ENCODE measurements around the gene TCOF1.

Gene TCOF1

DNA sequence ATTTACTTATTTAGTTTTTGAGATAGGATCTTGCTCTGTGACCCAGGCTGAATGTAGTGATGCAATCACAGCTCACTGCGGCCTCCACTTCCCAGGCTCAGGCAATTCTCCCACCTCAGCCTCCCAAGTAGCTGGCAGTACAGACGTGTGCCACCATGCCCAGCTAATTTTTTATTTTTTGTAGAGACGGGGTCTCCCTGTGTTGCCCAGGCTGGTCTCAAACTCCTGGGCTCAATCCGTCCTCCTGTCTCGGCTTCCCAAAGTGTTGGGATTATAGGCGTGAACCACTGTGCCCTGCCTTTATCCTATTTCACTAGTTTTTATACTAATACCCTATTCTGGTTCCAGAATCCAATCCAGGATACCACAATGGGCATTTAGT, 85.2 kb downstream of the TCOF1 start:
- TF ChIP-seq CTCF (IDR thresholded peaks at IDR 0.05; ENCODE audit: low read depth, low read length) (no peak), EZH2phosphoT487 (IDR thresholded peaks at IDR 0.05; ENCODE audit: low read depth) (no peak)
- Histone ChIP-seq H4K20me1 (ENCODE audit: insufficient read depth, low read length) (peaks cover 26% of the 10 kb centered on the region), H3K9me3 (ENCODE audit: insufficient read depth, low read length) (no peaks in the 10 kb centered on the region), H3K4me2 (ENCODE audit: low read length) (no peak overlapping the region), H3K36me3 (replicated peaks; ENCODE audit: low read depth, low read length) (peaks cover 38% of the 10 kb centered on the region), H3K79me2 (ENCODE audit: low read length) (peaks cover 14% of the 10 kb centered on the region), H3K9ac (ENCODE audit: low read length) (no peak overlapping the region), H3K27me3 (ENCODE audit: low read depth, low read length) (no peaks in the 10 kb centered on the region), H3K4me1 (ENCODE audit: low read length) (peaks cover 3% of the 10 kb centered on the region), H3K27ac (ENCODE audit: low read length) (no peak overlapping the region), H2AFZ (ENCODE audit: low read depth, low read length) (no peak overlapping the region), H3K4me3 (ENCODE audit: low read length) (no peak overlapping the region)

GRCh38 chr5:150443242-150444075, 86.0 kb downstream of the TCOF1 start:
- Histone ChIP-seq H2AFZ (ENCODE audit: low read depth, low read length) (no peak overlapping the region), H3K4me3 (ENCODE audit: low read length) (no peak overlapping the region), H3K4me2 (ENCODE audit: low read length) (no peak overlapping the region), H4K20me1 (ENCODE audit: insufficient read depth, low read length) (peaks cover 33% of the 10 kb centered on the region), H3K36me3 (replicated peaks; ENCODE audit: low read depth, low read length) (peaks cover 46% of the 10 kb centered on the region), H3K4me1 (ENCODE audit: low read length) (peaks cover 11% of the 10 kb centered on the region), H3K27me3 (ENCODE audit: low read depth, low read length) (no peaks in the 10 kb centered on the region), H3K9ac (ENCODE audit: low read length) (no peak overlapping the region), H3K79me2 (ENCODE audit: low read length) (peaks cover 22% of the 10 kb centered on the region), H3K9me3 (ENCODE audit: insufficient read depth, low read length) (no peaks in the 10 kb centered on the region), H3K27ac (ENCODE audit: low read length) (no peak overlapping the region)
- TF ChIP-seq EZH2phosphoT487 (IDR thresholded peaks at IDR 0.05; ENCODE audit: low read depth) (no peak), CTCF (IDR thresholded peaks at IDR 0.05; ENCODE audit: low read depth, low read length) (no peak)

DNA sequence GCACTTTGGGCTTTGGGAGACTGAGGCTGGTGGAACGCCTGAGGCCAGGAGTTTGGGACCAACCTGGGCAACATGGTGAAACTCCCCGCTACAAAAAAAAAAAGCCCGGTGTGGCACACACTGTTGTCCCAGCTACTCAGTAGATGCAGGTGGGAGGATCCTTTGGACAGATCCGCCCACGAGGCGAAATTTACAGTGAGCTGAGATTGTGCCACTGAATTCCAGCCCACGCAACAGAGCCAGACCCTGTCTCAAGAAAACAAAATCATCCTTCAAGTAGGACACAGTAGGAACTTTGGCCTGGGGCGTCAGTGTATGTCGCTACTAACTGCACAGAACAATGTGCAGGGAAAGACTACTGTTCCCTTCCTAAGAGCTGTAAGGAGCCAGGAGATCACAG, 87.3 kb downstream of the TCOF1 start:
- Histone ChIP-seq H3K9ac (ENCODE audit: low read length) (no peak overlapping the region), H3K27me3 (ENCODE audit: low read depth, low read length) (no peaks in the 10 kb centered on the region), H2AFZ (ENCODE audit: low read depth, low read length) (no peak overlapping the region), H3K9me3 (ENCODE audit: insufficient read depth, low read length) (no peaks in the 10 kb centered on the region), H4K20me1 (ENCODE audit: insufficient read depth, low read length) (peaks cover 39% of the 10 kb centered on the region), H3K36me3 (replicated peaks; ENCODE audit: low read depth, low read length) (peaks cover 53% of the 10 kb centered on the region), H3K4me1 (ENCODE audit: low read length) (peaks cover 12% of the 10 kb centered on the region), H3K27ac (ENCODE audit: low read length) (no peak overlapping the region), H3K79me2 (ENCODE audit: low read length) (peaks cover 34% of the 10 kb centered on the region), H3K4me3 (ENCODE audit: low read length) (no peak overlapping the region), H3K4me2 (ENCODE audit: low read length) (no peak overlapping the region)
- TF ChIP-seq CTCF (IDR thresholded peaks at IDR 0.05; ENCODE audit: low read depth, low read length): no peak
- TF ChIP-seq EZH2phosphoT487 (IDR thresholded peaks at IDR 0.05; ENCODE audit: low read depth): no peak

DNA sequence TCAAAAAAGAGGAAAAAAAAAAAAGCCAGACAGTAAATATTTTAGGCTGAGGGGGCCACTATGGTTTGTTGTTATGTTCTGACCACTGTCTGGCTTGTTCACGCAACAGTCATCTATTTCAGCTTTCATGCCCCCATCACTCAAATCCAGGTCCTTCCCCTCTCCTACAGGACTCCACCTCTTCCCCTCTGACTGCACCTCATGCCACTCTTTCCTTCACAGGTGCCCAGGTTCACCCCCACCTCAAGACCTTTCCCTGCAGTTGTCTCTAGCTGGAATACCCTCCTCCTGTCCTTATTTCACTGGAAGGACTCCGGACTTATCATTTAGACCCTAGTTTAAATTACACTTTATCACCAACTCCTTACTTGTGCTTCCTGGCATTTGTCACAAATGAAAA, 88.6 kb downstream of the TCOF1 start:
- no peak overlapping the region for H3K9ac ChIP-seq (ENCODE audit: low read length)
- no peaks in the 10 kb centered on the region for H3K27me3 ChIP-seq (ENCODE audit: low read depth, low read length)
- H3K4me3 ChIP-seq (ENCODE audit: low read length): no peak overlapping the region
- H3K4me1 ChIP-seq (ENCODE audit: low read length): peaks cover 12% of the 10 kb centered on the region
- H4K20me1 ChIP-seq (ENCODE audit: insufficient read depth, low read length): peaks cover 39% of the 10 kb centered on the region
- H2AFZ ChIP-seq (ENCODE audit: low read depth, low read length): no peak overlapping the region
- H3K79me2 ChIP-seq (ENCODE audit: low read length): peaks cover 34% of the 10 kb centered on the region
- no peak for TF ChIP-seq CTCF (IDR thresholded peaks at IDR 0.05; ENCODE audit: low read depth, low read length)
- no peak for TF ChIP-seq EZH2phosphoT487 (IDR thresholded peaks at IDR 0.05; ENCODE audit: low read depth)
- H3K9me3 ChIP-seq (ENCODE audit: insufficient read depth, low read length): no peaks in the 10 kb centered on the region
- no peak overlapping the region for H3K27ac ChIP-seq (ENCODE audit: low read length)
- H3K36me3 ChIP-seq (replicated peaks; ENCODE audit: low read depth, low read length): peaks cover 53% of the 10 kb centered on the region
- H3K4me2 ChIP-seq (ENCODE audit: low read length): no peak overlapping the region

Data from OCI-LY3 (cell line).